ENCODE results near the gene STX18. TPM values are rescaled to one million over a fixed set of nuclear protein-coding genes. Genes with fewer than 3 reads are reported as not detected.
A peak's percentile ranks its signal among the peaks of the same experiment; 100 is the strongest.

The STX18 gene
- polyA plus RNA-seq, 1 experiment, result 27.0 TPM

- DNase-seq (ENCODE audit: low read depth, low spot score), result no peak
- H3K9me3 ChIP-seq (ENCODE audit: control insufficient read depth, insufficient read depth, low read length), result no peaks in the 10 kb centered on the region
- ChIA-PET CTCF (interaction anchor here (0.9 to 1.4 kb wide), 2 partner anchors 11 to 23 kb away, joined by 3 to 5 read pairs; no protein-coding TSS in a partner anchor), POLR2A (no interaction called here)
- TF ChIP-seq CTCF (IDR thresholded peaks at IDR 0.05; ENCODE audit: low read depth, low read length), result no peak
- H3K27ac ChIP-seq (ENCODE audit: low read depth, low read length), result no peak overlapping the region
- no peak overlapping the region for H3K4me3 ChIP-seq (ENCODE audit: low read depth, low read length)
- no peaks in the 10 kb centered on the region for H3K27me3 ChIP-seq (ENCODE audit: control insufficient read depth, insufficient read depth, low read length)
These were observed 45.1 kb downstream of the STX18 start for GRCh38 chr4:4496592-4497372.

- H3K27me3 ChIP-seq (ENCODE audit: control insufficient read depth, insufficient read depth, low read length), result no peaks in the 10 kb centered on the region
- no peak for TF ChIP-seq CTCF (IDR thresholded peaks at IDR 0.05; ENCODE audit: low read depth, low read length)
- DNase-seq (ENCODE audit: low read depth, low spot score), result no peak
- ChIA-PET CTCF (interaction anchor here (1.6 to 2.0 kb wide), 2 partner anchors 14 to 24 kb away, joined by 6 to 7 read pairs; no protein-coding TSS in a partner anchor), POLR2A (no interaction called here)
- no peak overlapping the region for H3K27ac ChIP-seq (ENCODE audit: low read depth, low read length)
- no peaks in the 10 kb centered on the region for H3K9me3 ChIP-seq (ENCODE audit: control insufficient read depth, insufficient read depth, low read length)
- H3K4me3 ChIP-seq (ENCODE audit: low read depth, low read length), result no peak overlapping the region
These were observed 47.0 kb downstream of the STX18 start for GRCh38 chr4:4494882-4495281.

GRCh38 chr4:4492161-4492847 is 49.5 kb downstream of the STX18 start:
- H3K4me3 ChIP-seq (ENCODE audit: low read depth, low read length), result peak overlapping the region; percentile 28
- ChIA-PET POLR2A (no interaction called here), CTCF (interaction anchor here (0.6 to 1.0 kb wide), 3 partner anchors 9 to 27 kb away, joined by 3 to 6 read pairs (median 4); no protein-coding TSS in a partner anchor)
- no peaks in the 10 kb centered on the region for H3K9me3 ChIP-seq (ENCODE audit: control insufficient read depth, insufficient read depth, low read length)
- TF ChIP-seq CTCF (IDR thresholded peaks at IDR 0.05; ENCODE audit: low read depth, low read length), result no peak
- DNase-seq (ENCODE audit: low read depth, low spot score), result no peak
- H3K27me3 ChIP-seq (ENCODE audit: control insufficient read depth, insufficient read depth, low read length), result no peaks in the 10 kb centered on the region
- H3K27ac ChIP-seq (ENCODE audit: low read depth, low read length), result no peak overlapping the region

- Histone ChIP-seq H3K9me3 (ENCODE audit: control insufficient read depth, insufficient read depth, low read length) (no peaks in the 10 kb centered on the region), H3K4me3 (ENCODE audit: low read depth, low read length) (no peak overlapping the region), H3K27me3 (ENCODE audit: control insufficient read depth, insufficient read depth, low read length) (no peaks in the 10 kb centered on the region), H3K27ac (ENCODE audit: low read depth, low read length) (no peak overlapping the region)
- DNase-seq (ENCODE audit: low read depth, low spot score), result no peak
- no peak for TF ChIP-seq CTCF (IDR thresholded peaks at IDR 0.05; ENCODE audit: low read depth, low read length)
- CTCF ChIA-PET, result interaction anchor here (0.6 to 1.0 kb wide), 3 partner anchors 9 to 501 kb away, joined by 4 to 6 read pairs (median 4); no protein-coding TSS in a partner anchor
- POLR2A ChIA-PET, result no interaction called here
These were observed 50.4 kb downstream of the STX18 start for GRCh38 chr4:4491396-4491893.

All from AG04450 (cell line).